Measurements from ENCODE around the gene KCNH1.

Gene KCNH1

DNA sequence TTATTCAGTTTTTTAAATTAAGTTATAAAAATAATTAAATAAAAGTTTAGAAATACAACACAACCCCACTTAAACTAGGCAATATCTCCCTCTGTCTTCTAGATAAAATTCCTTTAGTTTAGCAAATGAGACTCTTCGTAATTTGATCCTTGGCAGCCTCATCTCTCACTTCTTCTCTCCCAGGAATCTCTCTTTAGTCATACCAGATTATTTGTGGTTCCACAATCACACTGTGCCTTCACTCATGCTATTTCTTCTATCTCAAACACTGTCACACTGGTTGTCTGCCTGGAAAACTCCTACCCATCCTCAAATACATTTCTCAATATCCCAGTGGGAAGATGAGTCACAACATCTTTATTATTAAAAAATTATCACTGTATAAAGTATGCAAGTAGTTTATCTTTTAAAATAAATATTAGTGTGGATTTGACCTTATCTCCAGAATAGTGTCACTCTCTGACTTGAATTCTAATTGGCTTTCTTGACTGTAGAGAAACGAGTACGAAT lies 195.5 kb downstream of the KCNH1 start:
- Histone ChIP-seq H3K4me1 (ENCODE audit: control insufficient read depth, insufficient read depth, low read length) (no peaks in the 10 kb centered on the region), H3K4me3 (ENCODE audit: low read depth, low read length) (no peak overlapping the region), H3K36me3 (ENCODE audit: control insufficient read depth in 2 of 2, insufficient read depth in 1 of 2, low read length in 2 of 2) (no peaks in the 10 kb centered on the region), H3K9me3 (ENCODE audit: control insufficient read depth, insufficient read depth, low read depth, low read length) (no peaks in the 10 kb centered on the region; the same call in 1 of the 2 replicates), H3K27ac (ENCODE audit: extremely low read depth, low read depth, low read length) (no peak overlapping the region)
- TF ChIP-seq ZNF621 (tag by site-specific recombination; IDR thresholded peaks at IDR 0.05) (no peak), ZNF426 (tag by site-specific recombination; IDR thresholded peaks at IDR 0.05) (no peak), ZNF19 (tag by site-specific recombination; IDR thresholded peaks at IDR 0.05; ENCODE audit: low read depth) (no peak), EGR2 (tag by site-specific recombination; IDR thresholded peaks at IDR 0.05; ENCODE audit: low read depth) (no peak)
- POLR2A ChIA-PET = no interaction called here
- CTCF ChIA-PET = no interaction called here

DNA sequence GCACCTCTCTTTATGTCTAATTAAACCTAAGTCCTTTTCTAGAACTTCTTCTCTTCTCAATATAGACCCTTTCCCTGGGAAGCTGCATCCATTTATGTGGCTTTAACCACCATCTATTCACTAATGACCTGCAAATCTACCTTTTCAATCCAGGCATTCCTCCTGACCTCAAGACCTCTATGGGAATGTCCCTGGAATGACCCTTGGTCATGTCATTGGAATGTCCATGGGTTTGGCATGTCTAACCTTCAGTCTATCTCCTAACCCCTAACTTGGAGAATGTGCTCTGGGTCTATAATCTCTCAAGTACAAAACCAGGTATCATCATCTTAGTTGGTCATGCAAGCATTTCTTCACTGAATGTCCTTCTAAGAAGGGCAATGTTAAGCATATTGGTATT lies 196.1 kb downstream of the KCNH1 start:
- Histone ChIP-seq H3K36me3 (ENCODE audit: control insufficient read depth in 2 of 2, insufficient read depth in 1 of 2, low read length in 2 of 2) (no peaks in the 10 kb centered on the region), H3K27ac (ENCODE audit: extremely low read depth, low read depth, low read length) (no peak overlapping the region), H3K4me3 (ENCODE audit: low read depth, low read length) (no peak overlapping the region), H3K4me1 (ENCODE audit: control insufficient read depth, insufficient read depth, low read length) (no peaks in the 10 kb centered on the region), H3K9me3 (ENCODE audit: control insufficient read depth, insufficient read depth, low read depth, low read length) (no peaks in the 10 kb centered on the region; the same call in 1 of the 2 replicates)
- POLR2A ChIA-PET = no interaction called here
- CTCF ChIA-PET = interaction anchor here (1.3 kb wide), 1 partner anchor 197 kb away, joined by 4 read pairs; the partner anchor contains the start of gene KCNH1
- no peak for TF ChIP-seq GLI2 (tag by site-specific recombination; IDR thresholded peaks at IDR 0.05; ENCODE audit: borderline replicate concordance, low read depth)
- TF ChIP-seq ZIC2 (tag by site-specific recombination; IDR thresholded peaks at IDR 0.05) = no peak
- TF ChIP-seq ZNF664 (tag by site-specific recombination; IDR thresholded peaks at IDR 0.05) = no peak
- TF ChIP-seq ZNF768 (tag by site-specific recombination; IDR thresholded peaks at IDR 0.05) = no peak
- no peak for TF ChIP-seq ZNF660 (tag by site-specific recombination; IDR thresholded peaks at IDR 0.05)
- TF ChIP-seq, protein P1, sequence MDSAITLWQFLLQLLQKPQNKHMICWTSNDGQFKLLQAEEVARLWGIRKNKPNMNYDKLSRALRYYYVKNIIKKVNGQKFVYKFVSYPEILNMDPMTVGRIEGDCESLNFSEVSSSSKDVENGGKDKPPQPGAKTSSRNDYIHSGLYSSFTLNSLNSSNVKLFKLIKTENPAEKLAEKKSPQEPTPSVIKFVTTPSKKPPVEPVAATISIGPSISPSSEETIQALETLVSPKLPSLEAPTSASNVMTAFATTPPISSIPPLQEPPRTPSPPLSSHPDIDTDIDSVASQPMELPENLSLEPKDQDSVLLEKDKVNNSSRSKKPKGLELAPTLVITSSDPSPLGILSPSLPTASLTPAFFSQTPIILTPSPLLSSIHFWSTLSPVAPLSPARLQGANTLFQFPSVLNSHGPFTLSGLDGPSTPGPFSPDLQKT (IDR thresholded peaks at IDR 0.05; ENCODE audit: borderline replicate concordance, low read depth, low read length) = no peak
- no peak for TF ChIP-seq REPIN1 (tag by site-specific recombination; IDR thresholded peaks at IDR 0.05; ENCODE audit: low read depth)
- TF ChIP-seq, protein P2, sequence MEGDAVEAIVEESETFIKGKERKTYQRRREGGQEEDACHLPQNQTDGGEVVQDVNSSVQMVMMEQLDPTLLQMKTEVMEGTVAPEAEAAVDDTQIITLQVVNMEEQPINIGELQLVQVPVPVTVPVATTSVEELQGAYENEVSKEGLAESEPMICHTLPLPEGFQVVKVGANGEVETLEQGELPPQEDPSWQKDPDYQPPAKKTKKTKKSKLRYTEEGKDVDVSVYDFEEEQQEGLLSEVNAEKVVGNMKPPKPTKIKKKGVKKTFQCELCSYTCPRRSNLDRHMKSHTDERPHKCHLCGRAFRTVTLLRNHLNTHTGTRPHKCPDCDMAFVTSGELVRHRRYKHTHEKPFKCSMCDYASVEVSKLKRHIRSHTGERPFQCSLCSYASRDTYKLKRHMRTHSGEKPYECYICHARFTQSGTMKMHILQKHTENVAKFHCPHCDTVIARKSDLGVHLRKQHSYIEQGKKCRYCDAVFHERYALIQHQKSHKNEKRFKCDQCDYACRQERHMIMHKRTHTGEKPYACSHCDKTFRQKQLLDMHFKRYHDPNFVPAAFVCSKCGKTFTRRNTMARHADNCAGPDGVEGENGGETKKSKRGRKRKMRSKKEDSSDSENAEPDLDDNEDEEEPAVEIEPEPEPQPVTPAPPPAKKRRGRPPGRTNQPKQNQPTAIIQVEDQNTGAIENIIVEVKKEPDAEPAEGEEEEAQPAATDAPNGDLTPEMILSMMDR (tag by site-specific recombination; IDR thresholded peaks at IDR 0.05) = no peak
- no peak for TF ChIP-seq SP2 (tag by site-specific recombination; IDR thresholded peaks at IDR 0.05)
- no peak for TF ChIP-seq GLI4 (tag by site-specific recombination; IDR thresholded peaks at IDR 0.05)

DNA sequence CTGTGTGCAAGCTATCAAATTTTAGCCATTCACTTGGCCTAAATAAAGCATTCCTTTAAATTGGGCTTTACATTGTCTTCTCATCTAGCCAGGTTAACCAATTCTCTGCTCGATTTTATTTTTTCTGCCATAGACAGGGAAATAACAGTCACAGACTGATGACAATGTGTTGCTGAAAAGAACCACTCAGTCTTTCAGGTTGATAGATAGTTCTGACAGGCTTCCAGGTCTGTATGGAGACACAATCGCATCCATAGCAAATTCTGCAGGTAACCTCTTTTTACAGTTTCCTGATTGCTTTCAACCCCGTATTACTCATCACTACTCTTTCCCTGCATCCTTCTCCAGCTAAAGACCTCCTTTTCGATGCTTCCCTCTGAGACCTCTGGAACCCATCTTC lies 198.0 kb downstream of the KCNH1 start:
- H3K9me3 ChIP-seq (ENCODE audit: control insufficient read depth, insufficient read depth, low read depth, low read length) = no peaks in the 10 kb centered on the region
- POLR2A ChIA-PET = no interaction called here
- H3K4me1 ChIP-seq (ENCODE audit: control insufficient read depth, insufficient read depth, low read length) = no peaks in the 10 kb centered on the region
- no peak overlapping the region for H3K27ac ChIP-seq (ENCODE audit: extremely low read depth, low read depth, low read length)
- CTCF ChIA-PET = no interaction called here
- no peak overlapping the region for H3K4me3 ChIP-seq (ENCODE audit: low read depth, low read length)
- TF ChIP-seq ZFP3 (tag by site-specific recombination; IDR thresholded peaks at IDR 0.05; ENCODE audit: low read depth) (no peak), BCL11A (tag by site-specific recombination; IDR thresholded peaks at IDR 0.05; ENCODE audit: low read depth) (no peak), ZNF433 (tag by site-specific recombination; IDR thresholded peaks at IDR 0.05; ENCODE audit: low read depth) (no peak)
- TF ChIP-seq, protein P1 (IDR thresholded peaks at IDR 0.05; ENCODE audit: borderline replicate concordance, low read depth, low read length) = no peak
- TF ChIP-seq, protein P3, sequence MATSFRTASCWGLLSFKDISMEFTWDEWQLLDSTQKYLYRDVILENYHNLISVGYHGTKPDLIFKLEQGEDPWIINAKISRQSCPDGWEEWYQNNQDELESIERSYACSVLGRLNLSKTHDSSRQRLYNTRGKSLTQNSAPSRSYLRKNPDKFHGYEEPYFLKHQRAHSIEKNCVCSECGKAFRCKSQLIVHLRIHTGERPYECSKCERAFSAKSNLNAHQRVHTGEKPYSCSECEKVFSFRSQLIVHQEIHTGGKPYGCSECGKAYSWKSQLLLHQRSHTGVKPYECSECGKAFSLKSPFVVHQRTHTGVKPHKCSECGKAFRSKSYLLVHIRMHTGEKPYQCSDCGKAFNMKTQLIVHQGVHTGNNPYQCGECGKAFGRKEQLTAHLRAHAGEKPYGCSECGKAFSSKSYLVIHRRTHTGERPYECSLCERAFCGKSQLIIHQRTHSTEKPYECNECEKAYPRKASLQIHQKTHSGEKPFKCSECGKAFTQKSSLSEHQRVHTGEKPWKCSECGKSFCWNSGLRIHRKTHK (tag by site-specific recombination; IDR thresholded peaks at IDR 0.05) = no peak
- H3K36me3 ChIP-seq (ENCODE audit: control insufficient read depth in 2 of 2, insufficient read depth in 1 of 2, low read length in 2 of 2) = no peaks in the 10 kb centered on the region

Measured in HEK293 (cell line).